Breast epithelium (tissue), 3 donors: Measurements from ENCODE around the gene MYO1D.

Source experiments
- CTCF ChIP-seq, 3 donors: fragments of 450-650 bp; IDR thresholded peaks; one replicate each; pipeline ENCODE4 v1.5.1; 2016 to 2017; ENCODE audit warnings: antibody characterized with exemption in 3 of 3, mild to moderate bottlenecking in 3 of 3, moderate library complexity in 3 of 3
- POLR2A ChIP-seq: fragments of 450-650 bp; IDR thresholded peaks from one replicate; pipeline ENCODE4 v1.6.1; 2016; ENCODE audit warnings: antibody characterized with exemption, mild to moderate bottlenecking, moderate library complexity
- POLR2AphosphoS5 ChIP-seq, 3 donors: sonication (generic); formaldehyde crosslinking; IDR thresholded peaks; one replicate each; pipeline ENCODE4 v1.6.1; 2017; ENCODE audit warnings: antibody characterized with exemption in 3 of 3

- TF ChIP-seq CTCF (IDR thresholded peaks at IDR 0.05) = no peak
- TF ChIP-seq POLR2A = no peak
- TF ChIP-seq POLR2AphosphoS5 (IDR thresholded peaks at IDR 0.05) = no peak
These were observed 144.0 kb downstream of the MYO1D start for GRCh38 chr17:32732900-32733299.
